Stimulated activated CD8-positive, alpha-beta memory T cell treated with anti-CD3 and anti-CD28 coated beads, Interleukin-12 subunit alpha, Interleukin-12 subunit beta, amount 100 ng/mL, for 24 hours (primary cell): ENCODE results near the gene CARNS1.
A peak's percentile ranks its signal among the peaks of the same experiment; 100 is the strongest.

ENCODE experiments used
- DNase-seq: peaks from one replicate; pipeline ENCODE4 v3.0.0-alpha.2; 2020; ENCODE audit errors: extremely low read depth

The CARNS1 gene

GRCh38 chr11:67441098-67441563 is 25.7 kb downstream of the CARNS1 start:
- DNase-seq, result no peak

- no peak for DNase-seq
Observed at GRCh38 chr11:67441731-67442351, 26.4 kb downstream of the CARNS1 start.

GRCh38 chr11:67442504-67443404 is 27.3 kb downstream of the CARNS1 start:
- DNase-seq, result no peak

GRCh38 chr11:67445515-67445914 is 30.0 kb downstream of the CARNS1 start:
- DNase-seq, result no peak

- DNase-seq, result no peak
Observed at GRCh38 chr11:67448220-67448609, 32.7 kb downstream of the CARNS1 start.

GRCh38 chr11:67449116-67449844 is 33.8 kb downstream of the CARNS1 start:
- DNase-seq, result no peak

GRCh38 chr11:67450796-67451657 is 35.5 kb downstream of the CARNS1 start:
- no peak for DNase-seq

GRCh38 chr11:67451658-67451976 is 36.1 kb downstream of the CARNS1 start:
- no peak for DNase-seq

GRCh38 chr11:67452141-67452952 is 36.9 kb downstream of the CARNS1 start, which contains the start of gene GPR152:
Gene GPR152, minus strand, starts transcription at chr11:67452729. Its CDS starts 5 bp downstream, at chr11:67452724.
- no peak for DNase-seq

GRCh38 chr11:67453816-67454732 is 38.6 kb downstream of the CARNS1 start:
- DNase-seq, result no peak

GRCh38 chr11:67455054-67455453 is 39.6 kb downstream of the CARNS1 start, which contains the start of gene CABP4:
Gene CABP4, plus strand, starts transcription at chr11:67455354. Its CDS starts 70 bp downstream, at chr11:67455424.
- DNase-seq, result no peak

GRCh38 chr11:67456068-67456705 is 40.7 kb downstream of the CARNS1 start:
- no peak for DNase-seq

GRCh38 chr11:67457453-67457852 is 42.0 kb downstream of the CARNS1 start:
- DNase-seq, result no peak

GRCh38 chr11:67458266-67458665 is 42.8 kb downstream of the CARNS1 start:
- no peak for DNase-seq

- no peak for DNase-seq
Observed at GRCh38 chr11:67463186-67463585, 47.7 kb downstream of the CARNS1 start.

- no peak for DNase-seq
Observed at GRCh38 chr11:67463680-67464410, 48.4 kb downstream of the CARNS1 start.

- peak; percentile 84 for DNase-seq
Observed at GRCh38 chr11:67464411-67465188, 49.1 kb downstream of the CARNS1 start.

- no peak for DNase-seq
Observed at GRCh38 chr11:67465189-67465510, 49.7 kb downstream of the CARNS1 start.
